ENCODE measurements around the gene HOXC10.

Gene HOXC10

DNA sequence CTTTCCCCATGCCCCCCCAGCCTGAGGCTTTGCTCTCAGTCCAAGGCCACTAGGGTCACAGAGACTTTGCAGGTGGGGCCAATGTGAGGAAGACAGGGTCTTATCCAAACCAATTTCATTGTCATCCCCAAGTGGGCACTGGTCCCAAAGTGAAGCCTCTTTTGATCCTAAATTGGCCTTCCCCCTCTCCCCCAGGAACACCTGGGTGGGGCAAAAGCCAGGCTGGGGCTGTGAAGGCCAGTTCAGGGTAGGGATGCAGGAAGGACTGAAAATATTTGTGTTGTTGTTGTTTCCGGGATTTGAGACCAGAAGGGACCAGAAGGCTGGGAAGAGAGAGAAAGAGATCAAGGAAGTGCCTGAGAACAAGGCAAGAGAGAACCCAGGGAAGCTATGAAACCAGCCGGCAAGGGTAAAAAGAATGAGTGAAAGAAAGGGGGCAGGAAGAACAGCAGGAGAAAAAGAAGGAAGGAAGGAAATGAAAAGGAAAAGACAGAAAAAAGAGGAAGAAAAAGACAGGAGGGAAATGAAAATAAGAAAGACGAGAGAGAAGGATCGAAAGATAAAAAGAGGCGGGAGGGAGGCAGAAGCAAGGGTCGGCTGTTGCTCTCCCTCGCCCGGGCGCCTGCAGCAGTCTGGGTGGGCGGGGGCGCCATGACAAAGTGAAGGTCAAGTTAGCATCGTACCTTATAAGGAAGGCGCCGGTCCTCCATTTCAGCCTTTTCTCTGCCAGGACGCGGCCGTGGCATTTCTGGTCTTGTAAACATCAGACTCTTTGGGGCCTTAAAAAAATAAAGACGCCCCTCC lies 19.5 kb upstream of the HOXC10 start:
- no peak for DNase-seq

GRCh38 chr12:53966085-53966384 lies 18.9 kb upstream of the HOXC10 start:
- no peak for DNase-seq

DNA sequence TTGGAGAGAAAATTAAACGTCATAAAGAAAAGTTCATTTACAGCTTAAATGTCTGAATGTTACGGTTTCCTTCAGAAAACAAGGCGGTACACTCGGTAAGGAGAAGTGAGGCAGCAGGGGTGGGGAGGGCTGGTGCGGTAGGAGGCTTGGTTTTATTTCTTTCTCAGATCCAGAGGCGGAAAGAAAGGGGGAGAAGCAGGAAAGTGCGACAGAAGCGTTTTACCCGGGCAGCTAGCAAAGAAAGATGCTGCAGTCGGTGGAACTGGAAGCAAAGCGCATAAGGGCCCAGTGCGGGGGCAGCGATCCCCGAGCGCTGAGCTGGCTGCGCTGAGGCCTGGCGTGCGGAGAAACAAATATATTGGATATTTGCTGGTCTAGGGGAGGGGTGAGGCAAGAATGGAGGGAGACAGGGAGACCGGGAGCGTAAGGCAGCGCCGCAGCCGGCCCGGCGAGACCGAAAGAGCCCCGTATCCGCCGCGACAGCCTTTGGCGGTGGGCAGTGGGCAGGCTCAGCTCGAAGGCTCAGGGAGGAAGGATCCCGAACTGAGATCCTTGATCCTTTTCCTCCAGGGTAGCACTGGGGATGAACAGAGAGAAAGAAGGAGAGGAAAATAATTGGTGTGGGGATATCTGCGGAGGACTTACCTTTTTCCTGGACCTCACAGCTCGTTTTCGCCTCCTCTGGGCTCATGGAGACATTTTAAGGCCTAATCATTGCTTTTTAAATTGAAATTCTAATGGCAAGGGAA lies 18.4 kb upstream of the HOXC10 start:
- no peak for DNase-seq

- DNase-seq: no peak
Measured at GRCh38 chr12:53967421-53967925, 17.5 kb upstream of the HOXC10 start.

DNA sequence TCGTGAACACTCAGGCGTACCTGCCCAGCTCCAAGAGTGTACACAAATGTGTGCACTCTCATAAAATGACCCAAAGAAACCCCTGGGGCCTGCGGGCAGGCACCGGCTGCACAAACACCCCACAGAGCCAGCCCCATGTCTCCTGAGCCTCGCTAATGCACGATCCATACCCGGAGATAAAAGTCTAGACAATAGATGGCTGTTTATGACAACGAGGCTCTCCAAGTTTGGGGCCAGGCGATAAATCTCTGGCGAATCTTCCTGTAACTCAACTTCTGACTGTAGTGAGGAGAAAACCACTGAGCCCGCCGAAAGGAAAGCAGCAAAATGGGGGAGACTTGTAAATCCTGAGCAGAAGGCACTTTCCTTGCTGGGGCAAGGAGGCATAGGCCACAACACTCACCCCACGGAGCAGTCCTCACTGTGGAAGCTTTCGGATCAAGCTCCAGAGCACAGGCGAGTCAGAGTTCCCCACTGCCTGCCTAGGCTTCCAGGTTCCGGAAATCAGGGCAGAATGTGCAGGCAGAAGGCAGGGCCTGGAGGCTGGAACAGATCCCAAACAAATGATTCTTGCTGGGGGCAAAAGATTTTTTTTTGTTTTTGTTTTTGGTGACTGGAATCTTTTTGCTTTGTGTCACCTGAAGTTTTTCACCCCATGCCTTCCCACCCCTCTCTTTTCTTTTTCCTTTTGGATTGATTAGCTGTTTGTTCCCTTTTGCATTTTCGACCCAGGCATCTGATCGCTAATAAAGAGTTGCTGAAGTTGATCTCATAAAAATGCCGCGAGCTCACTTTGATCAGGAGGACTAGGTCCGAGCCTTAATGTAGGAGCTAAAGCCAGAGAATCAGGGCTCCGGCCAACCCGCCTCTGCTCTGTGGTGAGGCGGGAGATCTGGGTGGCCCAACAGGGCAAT lies 16.5 kb upstream of the HOXC10 start:
- DNase-seq: no peak

- DNase-seq: no peak
Measured at GRCh38 chr12:53969588-53970259, 15.2 kb upstream of the HOXC10 start.

- no peak for DNase-seq
Measured at GRCh38 chr12:53970451-53970850, 14.5 kb upstream of the HOXC10 start.

- DNase-seq: no peak
Measured at GRCh38 chr12:53971129-53971528, 13.8 kb upstream of the HOXC10 start.

DNA sequence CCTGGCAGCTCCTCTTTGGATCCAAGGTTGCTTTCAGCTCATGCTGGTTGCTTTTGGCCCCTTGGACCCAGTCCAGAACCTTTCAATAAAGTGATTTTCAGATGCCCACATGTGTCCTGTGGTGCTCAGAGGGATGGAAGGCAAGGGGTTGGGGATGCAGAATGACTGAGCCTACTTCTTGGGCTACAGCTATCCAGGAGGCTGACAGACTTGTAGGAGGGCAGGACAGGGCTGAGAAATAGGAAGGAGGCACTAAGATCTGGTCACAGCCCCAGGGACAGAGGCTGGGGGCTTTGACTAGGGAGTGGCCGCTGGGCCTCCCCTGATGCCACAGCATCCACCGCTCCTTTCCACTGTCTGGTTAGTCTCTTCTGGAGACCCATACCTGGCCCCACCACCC lies 13.3 kb upstream of the HOXC10 start:
- DNase-seq: no peak

- no peak for DNase-seq
Measured at GRCh38 chr12:53972152-53972702, 12.7 kb upstream of the HOXC10 start.

DNA sequence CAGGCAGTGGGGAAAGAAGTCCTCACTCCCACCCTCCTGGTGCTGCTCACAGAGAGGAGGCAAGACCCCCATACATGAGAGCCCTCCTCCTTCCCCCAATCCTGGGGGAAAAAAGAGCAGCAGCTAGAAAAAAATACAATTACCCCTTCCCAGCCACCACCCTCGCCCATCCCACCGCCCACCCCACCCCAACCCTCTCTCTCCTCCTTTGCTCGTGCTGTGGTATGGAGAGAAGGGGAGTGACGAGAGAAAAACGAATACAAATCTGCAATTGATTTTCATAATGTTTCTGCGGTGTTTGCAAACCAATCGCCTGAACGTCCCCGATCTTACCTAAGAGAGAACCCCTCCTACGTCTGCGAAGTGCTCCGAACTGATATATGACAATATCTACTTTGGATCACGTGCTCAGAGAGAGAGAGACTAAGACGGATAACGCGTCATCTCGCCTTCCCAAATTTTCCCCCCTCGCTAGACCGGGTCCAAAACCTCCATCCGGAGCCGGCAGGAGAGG lies 12.2 kb upstream of the HOXC10 start, which contains the start of gene HOXC11:
Gene HOXC11 (plus strand): TSS at position 405 of the 514 bp plus-strand sequence. CDS start 116 bp downstream, outside the sequence.
- DNase-seq: no peak

GRCh38 chr12:53973236-53974042 lies 11.5 kb upstream of the HOXC10 start:
- DNase-seq: peak in 2 of 6 experiments; percentile 38 to 44

GRCh38 chr12:53974084-53975063 lies 10.6 kb upstream of the HOXC10 start, which contains the start of gene HOTAIR:
Gene HOTAIR, minus strand, starts transcription at chr12:53974954.
- peak in 2 of 6 experiments; percentile 43 for DNase-seq

GRCh38 chr12:53975064-53975471 lies 9.9 kb upstream of the HOXC10 start:
- DNase-seq: no peak

DNA sequence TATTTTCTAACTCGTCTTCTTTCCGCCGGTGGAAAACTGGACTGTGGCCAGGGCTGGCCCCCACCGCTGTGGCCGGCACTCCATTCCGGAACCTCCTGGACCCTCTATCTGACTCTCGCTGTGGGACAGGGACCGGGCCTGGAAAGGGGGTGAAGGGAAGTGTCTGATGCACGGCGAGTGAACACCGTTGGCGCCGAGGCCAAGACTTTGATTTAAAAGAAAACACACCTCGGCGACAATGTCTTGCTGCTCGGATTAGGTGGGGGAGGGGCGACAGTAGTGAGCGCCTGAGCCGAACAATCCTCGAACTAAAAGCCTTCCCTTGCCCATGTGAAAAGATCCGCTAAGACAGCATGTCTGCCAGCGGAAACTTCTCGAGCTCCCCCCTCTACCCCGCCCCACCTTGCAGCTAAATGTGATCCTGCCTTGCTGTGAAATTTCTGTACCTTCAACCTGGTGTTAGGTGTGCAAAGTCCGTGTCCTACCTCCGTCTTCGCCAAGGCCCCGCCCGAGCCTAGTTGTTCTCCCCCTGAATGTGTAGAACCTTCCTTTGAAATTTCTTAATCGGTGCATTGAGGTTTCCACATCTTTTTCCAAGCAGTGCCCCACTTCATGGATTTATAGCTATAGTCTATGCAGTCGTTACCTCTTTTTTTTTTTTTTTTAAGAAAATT lies 9.3 kb upstream of the HOXC10 start:
- peak in 1 of 6 experiments; percentile 18 for DNase-seq

GRCh38 chr12:53976172-53976822 lies 8.6 kb upstream of the HOXC10 start:
- no peak for DNase-seq

DNA sequence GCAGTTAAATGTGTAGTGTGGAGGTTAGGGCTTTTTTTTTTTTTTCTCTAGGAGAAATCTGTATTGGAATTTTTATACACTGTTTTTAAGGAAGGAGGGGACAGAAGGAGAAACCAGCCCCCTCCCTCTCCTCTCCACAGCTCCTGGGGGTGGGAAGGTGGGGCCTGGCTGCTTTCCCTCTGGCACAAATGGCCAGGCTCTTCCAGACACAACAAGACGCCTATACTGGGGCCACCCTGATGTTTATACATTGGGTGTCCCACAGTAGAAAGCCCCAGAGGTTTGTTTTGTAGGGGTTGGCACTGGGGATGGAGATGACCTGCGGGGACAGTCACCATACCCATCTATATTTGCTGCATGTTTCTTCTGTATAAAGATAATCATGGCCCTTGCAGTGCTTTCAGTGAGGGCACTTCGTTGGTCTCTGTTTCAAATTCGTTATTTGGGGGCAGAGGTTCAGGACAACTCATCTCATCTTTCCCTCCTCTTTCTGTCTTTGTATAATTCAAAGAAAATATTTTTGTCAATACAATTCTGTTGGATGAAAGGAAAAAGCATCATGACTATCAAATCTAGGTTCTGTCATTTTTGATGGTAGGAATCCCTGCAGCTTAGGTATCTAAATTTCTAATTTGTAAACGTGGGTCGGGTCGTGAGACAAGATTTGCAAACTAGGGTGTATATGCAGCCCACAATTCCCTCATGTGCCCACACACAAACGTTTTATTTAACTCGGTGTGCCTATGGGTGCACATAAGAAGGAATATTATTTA lies 7.9 kb upstream of the HOXC10 start:
- DNase-seq: no peak
